KG1 (cell line): ENCODE data around the gene PALLD.

Source experiments
- DNase-seq: peaks from one replicate; lab custom pipeline; 2025; lab: John Stamatoyannopoulos, UW

The PALLD gene

DNA sequence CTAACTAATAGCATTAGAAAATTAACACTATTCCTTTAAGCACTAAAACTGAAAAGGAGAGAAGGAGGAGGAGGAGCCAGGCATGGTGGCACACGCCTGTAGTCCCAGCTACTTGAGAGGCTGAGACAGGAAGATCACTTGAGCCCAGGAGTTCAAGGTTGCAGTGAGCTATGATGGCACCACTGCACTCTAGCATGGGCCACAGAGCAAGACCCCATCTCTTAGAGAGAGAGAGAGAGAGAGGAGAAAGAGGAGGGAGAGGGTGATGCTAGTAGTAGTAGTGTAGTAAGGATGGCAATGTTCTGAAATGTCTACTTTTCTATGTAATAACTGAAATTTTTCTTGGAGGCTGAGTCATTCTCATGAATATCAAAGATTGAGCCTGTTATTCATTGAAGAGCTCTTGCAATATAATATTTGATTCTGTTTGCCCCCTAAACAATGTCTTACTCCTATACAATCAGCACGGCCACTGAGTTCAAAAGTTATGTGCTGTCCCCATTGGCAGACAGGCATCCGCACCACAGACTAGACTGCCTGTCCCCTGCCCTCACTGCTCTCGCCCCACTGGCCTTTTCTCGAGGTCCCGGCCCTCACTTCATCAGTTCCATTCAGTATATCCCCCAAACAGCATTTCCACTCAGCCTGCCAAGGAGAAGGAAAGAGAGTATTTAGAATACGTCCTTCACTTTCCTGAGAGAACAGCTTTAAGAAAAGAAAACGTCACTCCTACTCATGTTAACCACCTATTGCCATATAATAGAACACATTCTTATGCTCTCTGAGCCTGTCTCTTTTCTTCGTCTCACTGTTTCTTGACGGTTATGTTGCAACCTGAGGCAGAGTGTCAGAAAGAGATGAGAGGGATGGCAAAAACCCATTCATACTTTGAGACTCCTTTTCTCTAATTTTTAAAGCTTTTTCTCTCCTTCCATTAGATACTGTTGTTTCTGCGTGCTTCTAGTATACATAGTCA, 238.1 kb downstream of the PALLD start:
- DNase-seq: no peak

DNA sequence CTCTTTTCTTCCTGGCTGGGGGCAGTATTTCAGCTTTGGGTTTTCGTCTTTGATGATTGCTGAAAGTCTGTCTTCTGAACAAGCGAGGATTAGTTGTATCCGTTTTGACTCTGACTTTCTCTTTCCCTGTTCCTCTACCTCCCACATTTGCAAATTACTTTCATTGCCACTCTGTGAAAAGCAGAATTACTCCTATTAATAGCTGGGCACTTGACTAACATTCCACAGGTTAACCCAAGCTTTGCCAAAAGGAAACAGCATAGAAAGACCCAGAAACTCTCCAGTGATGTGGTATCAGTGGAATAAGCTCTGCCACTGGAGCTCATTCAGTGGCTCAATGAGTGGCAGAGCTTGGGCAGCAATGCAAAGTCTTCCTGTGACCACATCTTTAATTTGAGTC, 238.9 kb downstream of the PALLD start:
- no peak for DNase-seq

DNA sequence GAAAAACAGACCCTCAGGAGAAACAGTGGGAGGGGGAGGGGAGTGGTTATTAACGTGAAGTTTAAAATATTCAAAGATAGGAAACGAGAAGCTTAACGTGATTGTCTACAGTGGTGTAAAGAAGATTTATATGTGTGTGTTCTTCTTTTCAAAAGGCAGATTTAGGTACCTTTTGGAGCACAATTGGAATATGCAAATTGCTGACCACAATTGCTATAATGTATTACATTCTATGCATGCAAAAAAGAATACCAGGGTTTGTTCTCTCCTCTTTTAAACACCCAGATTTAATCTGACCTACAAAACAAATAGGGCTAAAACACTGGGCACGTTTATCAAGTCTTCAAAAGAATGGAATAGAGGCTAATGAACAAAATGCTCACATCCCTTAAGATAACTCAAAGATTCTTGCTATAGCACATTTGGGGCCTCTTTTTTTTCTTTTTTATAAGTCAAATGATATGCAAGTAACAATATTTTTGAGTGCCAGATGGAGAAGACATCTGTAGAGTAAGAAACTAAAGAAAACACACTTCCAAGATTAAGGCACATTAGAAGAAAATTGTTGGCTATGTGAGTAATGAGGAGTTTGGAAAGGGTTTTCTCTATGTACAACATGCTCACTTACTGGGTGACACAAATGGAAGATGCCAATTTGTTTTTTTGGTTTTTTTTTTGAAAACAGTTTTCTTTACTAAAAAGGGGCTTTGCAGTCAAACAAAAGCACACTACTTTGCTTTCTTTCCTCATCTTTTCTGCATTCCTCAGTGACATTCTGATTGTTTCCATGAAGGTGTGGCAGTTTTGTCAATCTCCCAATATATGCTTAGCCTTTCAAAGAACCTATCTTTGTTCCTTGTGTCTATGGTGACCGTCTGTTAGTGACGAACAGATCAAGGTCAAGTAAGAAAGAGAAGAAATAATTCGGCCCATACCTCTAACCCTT, 240.3 kb downstream of the PALLD start:
- DNase-seq: no peak

DNA sequence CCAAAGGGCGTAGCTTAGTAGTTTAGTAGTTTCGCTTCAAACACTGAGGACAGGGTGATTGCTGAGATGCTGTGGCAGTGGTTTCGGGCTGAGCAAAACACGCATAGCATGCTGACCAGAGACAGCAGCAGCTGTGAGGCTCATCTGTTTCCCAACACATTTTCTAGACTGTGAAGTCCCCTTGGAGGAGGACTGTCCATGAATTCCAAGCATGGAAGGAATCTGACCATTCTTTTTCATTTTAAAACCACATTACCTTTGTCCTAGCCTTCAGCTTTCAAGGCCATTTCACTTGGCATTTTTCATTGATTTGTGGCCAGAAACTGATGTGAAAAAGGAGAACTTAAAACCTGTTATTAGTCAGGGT, 240.9 kb downstream of the PALLD start:
- DNase-seq: no peak

DNA sequence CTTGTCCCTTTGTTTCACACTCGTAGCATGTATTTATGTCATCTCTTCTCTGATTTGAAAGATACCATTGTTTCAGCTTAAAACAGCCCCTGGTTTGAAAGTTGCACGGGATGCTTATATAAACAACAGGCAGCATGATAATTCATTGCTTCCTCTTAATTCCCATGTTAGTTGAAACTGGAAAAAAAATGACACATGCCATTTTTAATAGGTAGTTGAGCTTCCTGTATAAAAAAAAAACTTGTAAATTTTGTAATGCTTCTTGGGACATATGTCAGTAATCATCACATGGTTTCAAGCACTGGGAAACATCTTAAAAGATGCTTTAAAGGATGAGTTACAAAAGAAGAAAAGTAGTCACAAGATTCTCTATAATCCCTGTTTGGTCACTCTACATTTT, 243.0 kb downstream of the PALLD start:
- no peak for DNase-seq

DNA sequence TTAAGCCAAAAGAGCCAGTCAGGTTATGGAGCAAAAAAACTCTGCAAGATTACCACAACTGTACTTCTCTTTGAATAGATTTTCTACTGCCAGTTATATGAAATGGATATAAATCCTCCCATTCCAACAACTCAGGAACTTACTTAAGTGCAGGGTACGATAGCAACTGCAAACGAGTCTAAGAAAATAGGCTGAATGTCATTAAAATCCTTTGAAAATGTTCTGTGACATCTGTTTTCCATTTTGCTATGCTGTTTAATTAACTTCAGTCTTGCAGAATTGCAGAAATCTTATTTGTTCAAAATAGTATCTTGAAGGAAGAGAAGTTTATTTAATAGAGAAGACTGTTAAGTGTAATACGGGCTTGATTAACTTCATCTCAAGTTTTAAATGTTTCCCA, 243.8 kb downstream of the PALLD start:
- no peak for DNase-seq

DNA sequence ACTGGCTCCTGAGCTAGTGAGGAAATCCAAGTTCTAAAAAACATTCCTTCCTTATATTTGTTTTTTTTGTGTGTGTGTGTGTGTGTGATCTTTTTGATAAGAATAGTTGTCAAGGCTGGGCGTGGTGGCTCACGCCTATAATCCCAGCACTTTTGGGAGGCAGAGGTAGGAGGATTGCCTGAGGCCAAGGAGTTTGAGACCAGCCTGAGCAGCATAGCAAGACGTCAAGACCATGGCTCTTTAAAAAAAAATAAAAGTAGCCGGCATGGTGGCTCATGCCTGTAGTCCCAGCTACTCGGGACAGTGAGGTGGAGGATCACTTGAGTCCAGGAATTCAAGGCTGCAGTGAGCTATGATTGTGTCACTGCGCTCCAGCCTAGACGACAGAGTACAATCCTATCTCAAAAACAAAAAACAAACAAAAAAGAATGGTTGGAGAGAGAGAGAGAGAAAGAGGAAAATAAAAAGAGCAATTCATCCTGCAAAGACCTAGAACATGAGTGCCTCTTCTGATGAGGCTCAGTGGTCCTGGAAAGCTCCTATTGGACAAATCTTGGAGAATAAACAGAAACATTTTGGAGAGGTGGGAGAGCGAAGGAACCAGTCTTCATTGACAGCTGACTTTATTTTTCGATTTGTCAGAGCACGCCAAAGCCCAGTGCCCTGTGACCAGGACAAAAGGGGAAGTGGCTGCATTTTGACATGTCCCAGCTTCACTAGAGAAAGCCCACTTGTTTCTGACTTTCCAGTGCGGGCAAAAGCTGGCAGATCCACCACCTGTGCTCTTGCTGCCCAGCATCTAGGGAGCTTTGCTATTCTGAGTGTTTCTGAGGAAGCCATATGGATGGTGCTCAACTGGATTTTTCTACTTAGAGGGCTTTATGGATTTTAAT, 244.7 kb downstream of the PALLD start:
- no peak for DNase-seq

DNA sequence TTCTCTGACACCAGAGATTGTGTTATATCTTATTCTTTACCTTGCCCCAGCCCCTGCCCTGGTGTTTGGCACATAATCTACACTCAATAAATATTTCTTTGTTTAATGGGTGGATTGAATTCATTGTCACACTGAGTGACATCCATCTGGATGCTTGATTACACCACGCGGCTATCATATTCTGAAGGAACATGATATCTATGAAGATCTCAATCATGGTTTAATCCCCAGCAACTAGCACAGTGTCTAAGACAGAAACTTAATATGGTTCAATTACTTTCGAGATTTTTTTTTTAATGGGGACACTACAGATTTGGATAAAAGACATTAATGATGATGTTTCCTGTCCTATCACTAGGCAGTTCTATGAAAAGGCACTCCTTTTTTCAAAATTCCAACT, 246.3 kb downstream of the PALLD start:
- DNase-seq: no peak

DNA sequence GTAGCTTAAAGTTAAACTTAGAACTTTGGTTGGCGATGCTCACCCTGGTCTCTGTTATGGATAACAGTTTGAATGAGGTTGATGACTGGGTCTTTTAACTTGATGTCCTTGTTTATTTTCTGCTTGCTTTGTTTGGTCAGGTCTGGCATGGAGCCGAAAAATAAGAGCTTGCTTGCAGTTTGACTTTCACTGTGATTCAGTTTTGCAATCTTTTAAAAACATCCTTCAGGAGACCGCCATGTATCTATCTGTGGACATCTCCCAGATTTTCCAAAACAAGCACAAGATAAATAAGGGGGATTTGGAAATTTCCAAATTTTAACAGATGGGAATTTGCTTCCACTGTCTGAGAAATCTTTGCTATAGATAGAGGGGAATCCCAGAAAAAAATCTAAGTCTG, 246.7 kb downstream of the PALLD start:
- DNase-seq: no peak

DNA sequence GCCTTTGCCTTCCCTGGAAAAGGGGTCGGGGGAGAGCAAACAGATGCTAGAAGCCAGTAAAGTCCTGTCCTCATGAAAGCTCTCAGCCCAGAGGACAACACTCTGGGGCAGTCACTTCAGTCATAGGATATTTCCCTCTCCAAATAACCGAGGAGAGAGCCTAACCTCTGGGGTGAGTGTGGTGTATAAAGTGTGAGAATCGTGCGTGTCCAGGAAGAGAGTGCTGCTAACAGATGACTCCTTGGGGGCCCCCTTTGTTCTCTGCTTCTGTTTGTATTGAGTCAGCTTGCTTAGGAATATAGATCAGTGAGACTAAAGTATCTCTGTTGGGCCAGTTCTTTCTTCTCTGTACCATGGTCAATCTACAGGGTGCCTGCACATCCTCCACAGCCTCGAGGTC, 247.2 kb downstream of the PALLD start:
- no peak for DNase-seq

DNA sequence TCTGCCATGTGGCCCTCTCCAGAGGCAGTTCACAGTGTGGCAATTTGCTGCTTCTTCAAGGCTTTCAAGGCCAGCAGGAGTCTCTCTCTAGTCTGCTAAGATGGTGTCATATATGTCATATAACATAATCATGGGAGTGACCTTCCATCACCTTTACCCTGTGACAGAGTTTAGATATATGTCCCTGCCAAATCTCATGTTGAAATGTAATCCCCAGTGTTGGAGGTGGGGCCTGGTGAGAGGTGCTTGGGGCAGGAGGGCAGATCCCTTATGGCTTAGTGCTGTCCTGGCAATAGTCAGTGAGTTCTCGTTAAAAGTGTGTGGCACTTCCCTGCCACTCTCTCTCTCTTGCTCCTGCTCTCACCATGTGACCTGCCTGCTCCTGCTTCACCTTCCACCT, 252.0 kb downstream of the PALLD start:
- no peak for DNase-seq

DNA sequence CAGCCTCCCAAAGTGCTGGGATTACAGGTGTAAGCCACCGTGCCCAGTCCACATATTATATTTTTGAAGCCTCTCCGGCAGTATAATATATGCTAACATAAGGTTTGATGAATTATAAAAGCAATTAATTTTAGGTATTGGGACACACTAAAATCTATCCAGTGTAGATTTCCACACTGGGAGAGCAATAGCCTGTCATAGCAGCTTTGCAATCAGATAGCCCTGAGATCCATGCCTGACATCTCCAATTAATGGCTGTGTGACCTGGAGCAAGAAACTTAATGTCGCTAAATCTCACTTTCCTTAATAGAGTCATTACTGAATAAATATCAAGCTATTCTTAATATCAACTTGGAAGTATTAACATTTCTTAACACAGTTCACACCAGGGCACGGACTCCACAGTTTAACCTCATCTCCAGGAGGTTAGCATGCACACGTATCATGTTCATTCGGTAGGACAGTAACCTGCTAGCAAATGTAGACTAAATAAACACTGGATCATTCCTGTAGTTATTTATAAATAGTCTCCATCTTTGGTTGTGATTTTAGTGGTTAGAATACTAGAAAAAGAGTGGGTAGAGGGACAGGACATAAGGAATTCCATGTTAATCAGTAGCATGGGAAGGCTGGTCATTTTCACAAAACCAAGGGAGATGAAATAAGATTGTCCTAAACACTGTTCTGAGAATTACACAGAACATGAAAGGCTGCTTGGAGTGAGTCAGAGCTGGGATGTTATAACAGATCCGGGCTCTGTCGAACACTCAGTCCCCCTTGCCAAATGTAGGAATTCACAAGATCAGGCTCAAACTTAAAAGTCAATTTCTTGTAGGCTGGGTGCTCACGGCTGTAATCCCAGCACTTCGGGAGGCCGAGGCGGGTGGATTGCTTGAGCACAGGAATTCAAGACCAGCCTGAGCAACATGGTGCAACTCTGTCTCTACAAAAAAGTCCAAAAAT, 254.7 kb downstream of the PALLD start:
- no peak for DNase-seq

DNA sequence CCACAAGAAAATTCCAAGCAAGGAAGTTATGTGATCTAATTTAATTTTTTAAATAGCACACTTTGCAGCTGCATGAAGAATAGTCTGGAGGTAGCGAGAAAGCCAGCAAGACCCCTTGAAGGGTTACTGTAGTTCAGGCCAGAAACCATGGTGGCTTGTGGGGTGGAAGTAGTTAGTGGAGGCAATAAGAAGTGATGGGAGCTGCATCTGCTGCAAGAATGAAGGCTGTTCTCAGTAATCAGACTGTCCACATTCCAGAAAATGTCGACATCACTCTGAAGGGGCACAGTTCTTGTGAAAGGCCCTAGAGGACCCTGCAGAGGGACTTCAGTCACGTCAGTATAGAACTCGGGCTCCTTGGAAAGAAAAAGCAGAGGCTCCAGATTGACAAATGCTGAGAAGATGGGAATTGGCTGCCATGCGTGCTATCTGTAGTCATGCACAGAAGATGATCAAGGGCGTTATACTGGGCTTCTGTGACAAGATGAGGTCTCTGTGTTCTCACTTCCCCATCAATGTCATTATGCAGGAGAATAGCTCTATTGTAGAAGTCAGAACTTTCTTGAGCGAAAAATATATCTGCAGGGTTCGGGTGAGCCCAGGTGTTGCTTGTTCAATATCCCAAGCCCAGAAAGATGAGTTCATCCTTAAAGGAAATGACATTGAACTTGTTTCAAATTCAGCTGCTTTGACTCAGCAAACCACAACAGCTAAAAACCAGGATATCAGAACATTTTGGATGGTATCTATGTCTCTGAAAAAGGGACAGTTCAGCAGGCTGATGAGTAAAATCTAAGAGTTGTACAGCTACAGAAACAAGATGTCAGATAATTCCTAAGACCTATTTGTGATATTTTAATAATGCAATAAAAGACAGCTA, 259.0 kb downstream of the PALLD start:
- DNase-seq: no peak

DNA sequence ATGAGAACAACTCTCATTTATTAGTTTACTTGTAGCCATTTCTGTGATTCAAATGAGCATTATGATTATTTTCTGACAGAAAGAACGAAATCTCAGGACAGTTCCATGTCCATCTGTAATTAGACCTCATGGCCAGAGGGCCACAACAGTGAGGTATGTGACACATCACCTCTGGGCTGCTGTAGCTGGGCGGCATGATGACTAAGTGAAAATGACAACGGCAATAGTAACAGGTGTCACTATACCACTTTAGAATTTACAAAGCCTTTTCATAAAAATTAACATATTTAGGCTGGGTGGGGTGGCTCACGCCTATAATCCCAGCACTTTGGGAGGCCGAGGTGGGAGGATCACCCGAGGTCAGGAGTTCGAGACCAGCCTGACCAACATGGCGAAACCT, 260.6 kb downstream of the PALLD start:
- DNase-seq: no peak

DNA sequence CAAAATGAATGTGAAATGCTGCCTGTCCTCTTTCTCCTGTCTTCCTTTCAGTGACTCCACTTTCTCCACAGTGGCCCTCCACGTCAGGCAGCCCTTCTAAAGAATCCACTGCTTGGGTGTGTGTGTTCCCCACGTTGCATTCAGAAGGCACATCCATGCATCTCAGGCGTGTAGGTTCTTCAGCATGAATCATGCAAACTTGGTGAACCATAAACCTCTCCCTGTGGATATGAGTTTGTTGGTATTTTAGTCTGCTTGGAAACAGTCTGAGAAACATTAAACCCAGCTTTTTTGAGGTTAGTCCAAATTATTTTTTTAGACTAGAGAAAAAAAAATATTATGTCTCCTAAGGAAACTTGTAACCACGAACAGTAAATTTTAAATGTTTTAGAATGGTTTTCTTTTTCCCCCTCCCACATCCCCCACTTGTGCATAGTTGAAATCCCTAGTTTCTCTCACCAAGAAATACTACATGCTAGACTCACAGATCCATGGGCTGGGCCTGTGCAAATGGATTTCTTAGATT, 261.6 kb downstream of the PALLD start:
- DNase-seq: no peak

DNA sequence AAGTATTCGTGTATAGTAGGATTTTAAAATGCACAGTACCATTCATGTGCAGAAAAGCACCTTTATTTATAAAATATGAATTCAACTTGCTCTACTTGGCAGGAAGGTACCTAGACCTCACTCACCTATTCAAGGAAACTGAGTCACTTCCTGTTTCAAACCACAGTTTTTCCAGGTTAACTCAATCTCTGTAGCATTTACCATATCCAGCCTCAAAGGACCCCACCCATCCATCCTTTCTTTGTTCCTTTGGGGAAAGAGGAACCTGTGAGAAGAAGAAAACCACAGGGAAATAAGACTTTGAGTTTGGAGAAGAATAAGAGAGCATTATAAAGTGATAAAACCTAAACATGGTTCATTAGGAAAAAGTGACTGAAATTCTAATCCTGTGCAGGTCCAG, 262.5 kb downstream of the PALLD start:
- DNase-seq: no peak

DNA sequence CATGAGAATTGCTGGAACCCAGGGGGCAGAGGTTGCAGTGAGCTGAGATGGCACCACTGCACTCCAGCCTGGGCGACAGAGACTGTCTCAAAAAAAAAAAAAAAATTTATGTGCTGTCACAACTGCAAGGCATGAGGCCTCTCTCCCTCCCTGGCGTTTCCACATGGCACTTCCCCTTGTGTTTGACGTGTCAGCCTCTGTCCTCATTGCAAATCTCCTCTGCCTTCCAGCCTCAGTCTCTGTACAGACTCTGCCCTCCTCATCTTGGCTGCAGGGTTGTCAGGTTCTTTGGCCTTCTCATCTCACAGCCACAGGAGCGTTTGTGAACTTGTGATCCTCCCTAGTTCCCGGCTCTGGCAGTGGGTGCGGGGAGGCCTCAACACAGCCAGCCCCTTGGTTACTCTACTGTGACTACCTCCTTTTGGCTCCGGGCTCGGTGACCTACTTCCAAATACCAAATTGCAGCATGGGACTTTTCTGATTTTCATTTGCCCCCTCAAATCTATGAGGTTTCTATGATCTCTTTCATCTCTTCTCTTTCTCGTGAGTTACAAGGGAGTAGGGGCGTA, 263.2 kb downstream of the PALLD start:
- no peak for DNase-seq

DNA sequence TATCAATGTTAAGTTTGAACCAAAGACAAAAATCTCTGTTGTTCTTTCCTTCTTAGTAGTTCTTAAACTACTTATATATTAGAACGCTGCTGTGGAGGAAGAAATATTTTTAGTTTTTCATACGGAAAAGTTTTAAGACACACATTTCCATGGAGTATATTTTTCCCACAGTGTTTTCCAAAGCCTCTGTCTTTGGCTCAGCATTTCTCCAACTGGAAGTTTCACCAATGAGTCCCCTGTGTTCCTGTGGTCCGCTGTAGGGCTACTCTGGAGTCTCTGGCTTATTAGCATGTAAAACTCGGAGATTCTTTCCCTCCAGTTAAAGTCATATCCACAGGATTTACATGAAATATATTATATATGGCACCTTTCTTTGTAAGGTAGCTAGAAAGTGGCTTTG, 264.2 kb downstream of the PALLD start:
- DNase-seq: no peak

DNA sequence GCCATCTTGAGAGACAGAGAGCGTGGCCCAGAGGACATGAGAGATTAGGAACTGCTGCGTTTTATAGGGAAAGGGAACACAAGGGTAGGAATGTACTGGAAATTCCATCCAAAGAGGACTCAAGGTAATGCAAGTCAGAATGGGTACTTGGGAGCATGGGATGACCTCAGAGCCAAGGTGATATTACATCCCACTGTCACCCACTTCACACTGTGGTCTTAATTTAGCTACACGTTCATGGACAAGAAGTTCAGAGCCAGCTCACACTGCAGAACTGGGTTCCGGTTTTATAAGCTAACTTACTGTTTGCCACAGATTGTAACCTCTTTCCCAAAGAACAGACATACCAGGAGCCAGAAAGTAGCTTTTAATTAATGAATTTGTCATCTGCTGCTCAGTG, 268.5 kb downstream of the PALLD start:
- no peak for DNase-seq
